Measurements from ENCODE around the gene ANKRD42. TPM values are rescaled to one million over a fixed set of nuclear protein-coding genes. Genes with fewer than 3 reads are reported as not detected.

The ANKRD42 gene
- total RNA-seq, 1 donor from 2014 or later, result 12.1 TPM

DNA sequence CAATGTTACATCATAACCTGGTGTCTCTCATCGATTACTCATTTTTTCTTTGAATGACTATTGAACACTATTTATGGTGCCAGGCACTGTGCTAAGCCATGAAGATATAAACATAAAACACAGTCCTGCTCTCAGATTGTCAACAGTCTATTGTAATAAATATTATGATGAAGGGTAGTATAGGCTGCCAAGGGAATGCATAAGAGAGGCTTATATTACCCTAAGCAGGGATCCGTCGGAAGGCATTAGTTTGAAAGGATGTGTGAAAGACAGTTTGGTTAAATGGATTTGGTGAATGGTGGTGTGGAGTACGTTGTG, 99.9 kb downstream of the ANKRD42 start:
- Mint-ChIP-seq H3K4me3 (ENCODE audit: low read depth) (no peak overlapping the region), H3K36me3 (ENCODE audit: insufficient read depth) (no peaks in the 10 kb centered on the region), H3K27ac (no peak overlapping the region), H3K4me1 (ENCODE audit: low read depth) (no peaks in the 10 kb centered on the region), H3K27me3 (peaks cover 7% of the 10 kb centered on the region), H3K9me3 (ENCODE audit: low read depth) (no peaks in the 10 kb centered on the region)
- DNase-seq (ENCODE audit: low spot score, unreplicated experiment), result no peak
- TF ChIP-seq, protein P1, sequence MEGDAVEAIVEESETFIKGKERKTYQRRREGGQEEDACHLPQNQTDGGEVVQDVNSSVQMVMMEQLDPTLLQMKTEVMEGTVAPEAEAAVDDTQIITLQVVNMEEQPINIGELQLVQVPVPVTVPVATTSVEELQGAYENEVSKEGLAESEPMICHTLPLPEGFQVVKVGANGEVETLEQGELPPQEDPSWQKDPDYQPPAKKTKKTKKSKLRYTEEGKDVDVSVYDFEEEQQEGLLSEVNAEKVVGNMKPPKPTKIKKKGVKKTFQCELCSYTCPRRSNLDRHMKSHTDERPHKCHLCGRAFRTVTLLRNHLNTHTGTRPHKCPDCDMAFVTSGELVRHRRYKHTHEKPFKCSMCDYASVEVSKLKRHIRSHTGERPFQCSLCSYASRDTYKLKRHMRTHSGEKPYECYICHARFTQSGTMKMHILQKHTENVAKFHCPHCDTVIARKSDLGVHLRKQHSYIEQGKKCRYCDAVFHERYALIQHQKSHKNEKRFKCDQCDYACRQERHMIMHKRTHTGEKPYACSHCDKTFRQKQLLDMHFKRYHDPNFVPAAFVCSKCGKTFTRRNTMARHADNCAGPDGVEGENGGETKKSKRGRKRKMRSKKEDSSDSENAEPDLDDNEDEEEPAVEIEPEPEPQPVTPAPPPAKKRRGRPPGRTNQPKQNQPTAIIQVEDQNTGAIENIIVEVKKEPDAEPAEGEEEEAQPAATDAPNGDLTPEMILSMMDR (IDR thresholded peaks at IDR 0.05; ENCODE audit: unreplicated experiment), result no peak

DNA sequence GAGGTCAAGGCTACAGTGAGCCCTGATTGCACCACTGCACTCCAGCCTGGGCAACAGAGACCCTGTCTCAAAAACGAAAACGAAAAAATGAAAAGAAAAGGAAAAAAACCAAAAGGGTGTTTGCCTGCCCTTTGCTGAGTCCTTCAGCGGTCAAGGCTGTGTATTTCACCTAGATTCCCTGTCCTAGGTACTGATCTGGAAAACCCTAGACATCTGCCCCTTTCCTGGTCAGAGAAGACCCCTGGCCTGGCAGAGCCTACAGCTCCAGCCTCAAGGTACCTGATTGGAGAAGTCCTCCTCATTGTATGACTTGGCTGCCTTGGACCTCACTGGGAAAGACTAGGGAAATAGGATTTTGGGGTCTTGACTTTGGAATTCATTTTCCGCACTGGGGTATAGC, 100.7 kb downstream of the ANKRD42 start:
- Mint-ChIP-seq H3K9me3 (ENCODE audit: low read depth) (no peaks in the 10 kb centered on the region), H3K4me3 (ENCODE audit: low read depth) (no peak overlapping the region), H3K4me1 (ENCODE audit: low read depth) (no peaks in the 10 kb centered on the region), H3K27ac (no peak overlapping the region), H3K27me3 (peaks cover 8% of the 10 kb centered on the region), H3K36me3 (ENCODE audit: insufficient read depth) (no peaks in the 10 kb centered on the region)
- no peak for DNase-seq (ENCODE audit: low spot score, unreplicated experiment)
- TF ChIP-seq, protein P1 (IDR thresholded peaks at IDR 0.05; ENCODE audit: unreplicated experiment), result no peak

Other genes starting within 250 kb of the ANKRD42 start
- gene RAB30, start 121.8 kb upstream of the ANKRD42 start, total RNA-seq, result 13.5 and 13.9 TPM in 2 replicates
- 65.0 and 69.1 TPM in 2 replicates for gene PCF11, start 36.6 kb upstream of the ANKRD42 start, total RNA-seq
- gene CCDC90B, start 92.7 kb downstream of the ANKRD42 start, total RNA-seq, result 47.0 and 50.4 TPM in 2 replicates